GM10266 (cell line): ENCODE measurements around the gene FTO.

Experiments
- DNase-seq: peaks from one replicate; pipeline ENCODE4 v3.0.0; 2012; ENCODE audit errors: extremely low spot score
- TF ChIP-seq, protein P1 (sequence below): IDR thresholded peaks from 2 replicates; pipeline ENCODE4 v1.5.1; 2012; ENCODE audit warnings: mild to moderate bottlenecking, low read depth; ENCODE audit not compliant: control insufficient read depth, insufficient read depth; ENCODE audit errors: missing control alignments

FTO gene

DNA sequence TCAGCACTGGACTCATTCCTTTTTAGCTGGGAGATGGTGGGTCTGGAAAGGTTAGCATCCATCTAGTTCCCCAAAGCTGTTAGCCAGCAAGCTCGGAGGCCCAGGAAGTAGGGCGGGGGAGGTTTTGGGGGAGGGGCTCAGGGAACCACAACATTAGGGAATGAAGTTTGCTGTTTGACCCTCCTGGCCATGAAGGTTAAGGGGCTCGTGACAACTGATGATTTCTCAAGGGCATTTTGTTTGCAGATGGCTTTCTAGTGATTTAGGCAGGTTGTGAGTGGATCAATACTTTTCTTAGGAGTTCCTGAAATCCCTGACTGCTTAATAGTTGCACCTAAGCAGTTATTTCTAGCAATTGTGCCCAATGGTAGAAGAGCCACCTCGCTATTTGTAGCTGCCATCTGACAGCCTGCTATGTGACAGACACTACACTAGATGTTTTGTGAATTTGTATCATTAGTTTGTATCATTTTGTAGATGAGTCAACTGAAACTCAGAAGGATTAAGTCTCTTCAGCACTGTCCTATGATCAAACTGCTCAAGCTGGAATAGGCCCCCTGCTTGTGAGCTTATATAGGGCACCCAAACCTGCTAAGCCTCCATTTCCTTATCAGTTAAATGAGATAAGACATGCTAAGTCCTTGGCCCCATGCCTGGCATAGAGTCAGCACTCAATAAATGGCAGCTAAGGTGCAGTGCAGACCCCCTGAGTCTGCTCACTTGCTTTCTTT is 436.3 kb downstream of the FTO start:
- TF ChIP-seq, protein P1, sequence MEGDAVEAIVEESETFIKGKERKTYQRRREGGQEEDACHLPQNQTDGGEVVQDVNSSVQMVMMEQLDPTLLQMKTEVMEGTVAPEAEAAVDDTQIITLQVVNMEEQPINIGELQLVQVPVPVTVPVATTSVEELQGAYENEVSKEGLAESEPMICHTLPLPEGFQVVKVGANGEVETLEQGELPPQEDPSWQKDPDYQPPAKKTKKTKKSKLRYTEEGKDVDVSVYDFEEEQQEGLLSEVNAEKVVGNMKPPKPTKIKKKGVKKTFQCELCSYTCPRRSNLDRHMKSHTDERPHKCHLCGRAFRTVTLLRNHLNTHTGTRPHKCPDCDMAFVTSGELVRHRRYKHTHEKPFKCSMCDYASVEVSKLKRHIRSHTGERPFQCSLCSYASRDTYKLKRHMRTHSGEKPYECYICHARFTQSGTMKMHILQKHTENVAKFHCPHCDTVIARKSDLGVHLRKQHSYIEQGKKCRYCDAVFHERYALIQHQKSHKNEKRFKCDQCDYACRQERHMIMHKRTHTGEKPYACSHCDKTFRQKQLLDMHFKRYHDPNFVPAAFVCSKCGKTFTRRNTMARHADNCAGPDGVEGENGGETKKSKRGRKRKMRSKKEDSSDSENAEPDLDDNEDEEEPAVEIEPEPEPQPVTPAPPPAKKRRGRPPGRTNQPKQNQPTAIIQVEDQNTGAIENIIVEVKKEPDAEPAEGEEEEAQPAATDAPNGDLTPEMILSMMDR, result no peak
- no peak for DNase-seq

DNA sequence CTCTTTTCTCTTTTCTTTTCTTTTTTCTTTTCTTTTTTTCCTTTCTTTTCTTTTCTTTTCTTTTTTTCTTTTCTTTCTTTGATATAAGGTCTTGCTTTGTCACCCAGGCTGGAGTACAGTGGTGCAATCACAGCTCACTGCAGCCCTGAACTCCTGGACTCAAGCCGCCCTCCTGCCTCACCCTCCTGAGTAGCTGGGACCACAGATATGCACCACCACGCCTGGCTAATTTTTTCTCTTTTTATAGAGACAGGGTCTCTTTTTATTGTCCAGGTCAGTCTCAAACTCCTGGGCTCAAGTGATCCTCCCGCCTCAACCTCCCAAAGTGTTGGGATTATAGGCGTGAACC is 436.8 kb downstream of the FTO start:
- DNase-seq, result no peak
- TF ChIP-seq, protein P1, result no peak

- TF ChIP-seq, protein P1, result no peak
- no peak for DNase-seq
Observed at GRCh38 chr16:54142787-54143186, 438.8 kb downstream of the FTO start.

DNA sequence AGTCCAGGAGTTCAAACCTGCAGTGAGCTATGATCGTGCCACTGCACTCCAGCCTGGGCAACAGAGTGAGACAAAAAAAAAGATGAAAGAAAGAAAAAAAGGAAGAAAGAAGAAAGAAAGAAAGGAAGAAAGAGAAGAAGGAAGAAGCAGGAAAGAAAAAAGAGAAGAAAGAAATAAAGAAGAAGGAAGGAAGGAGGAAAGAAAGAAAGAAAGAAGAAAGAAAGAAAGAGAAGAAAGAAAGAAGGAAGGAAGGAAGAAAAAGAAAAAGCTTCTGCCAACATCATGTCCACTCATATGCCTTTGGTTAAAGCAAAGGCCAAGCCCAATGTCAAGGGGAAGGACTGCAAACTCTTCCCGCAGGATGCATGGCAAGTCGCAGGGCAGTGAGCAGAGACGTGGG is 439.5 kb downstream of the FTO start:
- no peak for DNase-seq
- TF ChIP-seq, protein P1, result no peak

DNA sequence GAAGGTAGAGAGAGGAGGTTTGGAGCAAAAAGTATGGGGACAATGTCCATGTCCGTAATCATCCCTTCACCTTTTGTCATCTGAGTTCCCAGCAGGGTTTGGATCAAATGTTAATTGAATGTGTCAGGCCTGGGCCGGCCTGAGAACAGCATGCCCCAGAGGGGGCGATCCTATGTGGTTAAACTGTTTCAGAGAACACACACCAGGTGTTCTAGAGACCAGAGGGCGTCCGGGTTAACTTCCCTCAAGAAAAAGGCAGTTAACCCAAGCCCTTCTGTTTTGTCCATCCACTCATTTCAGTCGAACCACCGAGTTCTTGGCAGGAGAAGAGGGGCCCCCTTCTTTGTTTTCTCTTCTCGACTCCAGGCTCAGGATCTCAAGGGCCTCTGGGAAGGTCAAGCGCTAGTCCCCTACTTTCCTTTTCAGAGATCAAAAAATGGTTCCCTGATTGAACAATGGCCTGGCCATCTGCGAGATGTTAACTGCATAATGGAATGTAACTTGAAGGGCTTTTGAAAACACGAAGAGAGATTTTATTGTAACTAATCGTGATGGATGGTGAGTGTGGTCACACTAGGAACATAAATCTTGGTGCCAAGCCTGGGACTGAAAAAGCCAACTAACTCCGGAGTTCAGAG is 440.1 kb downstream of the FTO start:
- no peak for DNase-seq
- TF ChIP-seq, protein P1, result no peak

- no peak for DNase-seq
- TF ChIP-seq, protein P1, result no peak
Observed at GRCh38 chr16:54144572-54144947, 440.6 kb downstream of the FTO start.

DNA sequence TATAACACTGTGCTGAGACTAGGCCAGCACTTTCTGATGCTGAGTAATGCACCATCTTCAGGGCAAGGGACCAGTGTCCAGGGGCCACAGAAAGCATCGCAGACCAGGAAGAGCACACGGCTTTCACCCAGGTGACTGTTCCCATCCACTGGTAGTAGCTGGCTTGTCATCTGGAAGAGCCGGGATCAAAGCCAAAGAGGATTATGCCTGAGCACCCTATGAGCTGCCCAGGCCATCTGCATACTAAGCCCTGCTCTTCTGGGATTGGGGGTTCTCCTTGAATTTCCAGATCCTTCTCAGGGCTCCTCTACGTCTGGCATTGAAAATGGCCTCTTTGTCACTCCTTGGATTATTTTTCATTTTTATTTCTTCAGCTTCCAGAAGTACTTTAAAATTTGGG is 441.9 kb downstream of the FTO start:
- TF ChIP-seq, protein P1, result no peak
- DNase-seq, result no peak
